GM19025 (cell line): ENCODE data around the gene RGP1.

Source experiments
- ATAC-seq: cut with Tn5 transposase; IDR thresholded peaks from one replicate; pipeline ENCODE4 v1.9.1; 2021; ENCODE audit warnings: mild to moderate bottlenecking, low read depth, moderate library complexity; ENCODE audit not compliant: unreplicated experiment

The RGP1 gene

GRCh38 chr9:35798658-35799374 lies 49.7 kb downstream of the RGP1 start:
- ATAC-seq = no peak

GRCh38 chr9:35800530-35800929 lies 51.4 kb downstream of the RGP1 start:
- ATAC-seq = no peak

- ATAC-seq = no peak
Observed at GRCh38 chr9:35801328-35802128, 52.4 kb downstream of the RGP1 start.

- no peak for ATAC-seq
Observed at GRCh38 chr9:35806101-35806500, 57.0 kb downstream of the RGP1 start.
